Measurements from ENCODE around the gene STARD8. TPM values are rescaled to one million over a fixed set of nuclear protein-coding genes. Genes with fewer than 3 reads are reported as not detected.
"Not testable (repeated sequence)": the region's sequence is repeated elsewhere in the genome, so short reads cannot be mapped to it uniquely, and the experiment has no call there.

The STARD8 gene
- total RNA-seq, 2 experiments from 2014 or later, result not detected

DNA sequence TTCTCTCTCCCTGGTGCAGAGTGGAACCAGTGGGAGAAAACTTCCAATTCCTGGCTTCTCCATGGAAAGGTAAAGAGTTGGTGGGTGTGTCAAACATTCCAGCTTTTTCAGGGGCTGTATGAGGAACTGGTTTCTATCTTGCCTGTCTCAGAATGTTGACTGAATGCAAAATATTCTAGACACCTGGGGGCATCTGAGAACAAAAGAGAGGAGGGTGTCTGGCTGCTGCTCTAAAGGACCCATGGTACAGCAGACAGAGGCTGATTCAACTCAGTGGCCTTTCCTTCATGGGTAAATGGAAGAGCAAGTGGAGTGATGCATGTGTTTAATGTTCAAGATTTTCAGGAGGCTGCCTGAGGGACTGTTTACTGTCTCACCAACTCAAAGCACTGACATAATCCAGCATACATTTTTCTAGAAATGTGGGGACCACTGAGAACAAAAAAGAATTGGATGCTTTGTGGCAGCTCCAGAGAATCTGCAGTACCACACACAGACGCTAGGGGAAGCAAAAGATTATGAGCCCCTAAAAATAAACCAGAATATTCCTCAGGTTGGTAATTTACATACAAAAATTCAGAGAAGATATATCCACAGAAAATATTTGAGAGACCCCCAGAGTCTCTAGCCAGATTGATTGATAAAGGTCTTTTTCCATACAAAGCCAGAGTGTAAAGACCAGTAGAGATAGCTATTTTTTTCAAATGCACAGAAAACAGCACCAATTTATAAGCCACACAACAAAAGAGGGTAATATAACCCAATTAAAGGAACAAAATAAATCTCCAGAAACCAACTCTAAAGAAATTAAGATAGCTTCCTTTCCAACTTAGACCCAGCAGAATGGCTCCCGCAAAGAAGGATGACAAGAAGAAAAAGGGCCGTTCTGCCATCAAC is 48.0 kb upstream of the STARD8 start:
- Histone ChIP-seq H3K27ac (ENCODE audit: low read depth, low read length, poor library complexity, severe bottlenecking) (no peak overlapping the region), H3K4me1 (ENCODE audit: insufficient read depth, low read length, poor library complexity, severe bottlenecking) (no peaks in the 10 kb centered on the region), H3K4me3 (ENCODE audit: low read depth, low read length, poor library complexity, severe bottlenecking) (no peak overlapping the region), H3K9me2 (ENCODE audit: insufficient read depth, low read length) (no peaks in the 10 kb centered on the region), H3K9me3 (ENCODE audit: low read length) (no peaks in the 10 kb centered on the region), H3K36me3 (ENCODE audit: insufficient read depth, low read length) (no peaks in the 10 kb centered on the region), H3K4me2 (ENCODE audit: low read length) (no peak overlapping the region), H4K20me1 (ENCODE audit: insufficient read depth, low read length) (no peaks in the 10 kb centered on the region), H2AFZ (ENCODE audit: low read length) (no peak overlapping the region), H3K79me2 (ENCODE audit: insufficient read depth, low read depth, low read length) (no peaks in the 10 kb centered on the region)
- ChIA-PET POLR2A (no interaction called here), CTCF (ENCODE audit: unreplicated experiment) (no interaction called here)
- TF ChIP-seq, protein P1, sequence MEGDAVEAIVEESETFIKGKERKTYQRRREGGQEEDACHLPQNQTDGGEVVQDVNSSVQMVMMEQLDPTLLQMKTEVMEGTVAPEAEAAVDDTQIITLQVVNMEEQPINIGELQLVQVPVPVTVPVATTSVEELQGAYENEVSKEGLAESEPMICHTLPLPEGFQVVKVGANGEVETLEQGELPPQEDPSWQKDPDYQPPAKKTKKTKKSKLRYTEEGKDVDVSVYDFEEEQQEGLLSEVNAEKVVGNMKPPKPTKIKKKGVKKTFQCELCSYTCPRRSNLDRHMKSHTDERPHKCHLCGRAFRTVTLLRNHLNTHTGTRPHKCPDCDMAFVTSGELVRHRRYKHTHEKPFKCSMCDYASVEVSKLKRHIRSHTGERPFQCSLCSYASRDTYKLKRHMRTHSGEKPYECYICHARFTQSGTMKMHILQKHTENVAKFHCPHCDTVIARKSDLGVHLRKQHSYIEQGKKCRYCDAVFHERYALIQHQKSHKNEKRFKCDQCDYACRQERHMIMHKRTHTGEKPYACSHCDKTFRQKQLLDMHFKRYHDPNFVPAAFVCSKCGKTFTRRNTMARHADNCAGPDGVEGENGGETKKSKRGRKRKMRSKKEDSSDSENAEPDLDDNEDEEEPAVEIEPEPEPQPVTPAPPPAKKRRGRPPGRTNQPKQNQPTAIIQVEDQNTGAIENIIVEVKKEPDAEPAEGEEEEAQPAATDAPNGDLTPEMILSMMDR (conservative IDR thresholded peaks at IDR 0.05; ENCODE audit: low read length), result peak; percentile 70
- TF ChIP-seq EZH2phosphoT487 (IDR thresholded peaks at IDR 0.05; ENCODE audit: borderline replicate concordance, low read depth, low read length), result no peak
- DNase-seq (ENCODE audit: low spot score), result peak; percentile 2
- intact Hi-C loops (cut with micrococcal nuclease; ENCODE audit: unreplicated experiment), result no loop called here
- BruUV-seq (replicated peaks), result no TSS peak

DNA sequence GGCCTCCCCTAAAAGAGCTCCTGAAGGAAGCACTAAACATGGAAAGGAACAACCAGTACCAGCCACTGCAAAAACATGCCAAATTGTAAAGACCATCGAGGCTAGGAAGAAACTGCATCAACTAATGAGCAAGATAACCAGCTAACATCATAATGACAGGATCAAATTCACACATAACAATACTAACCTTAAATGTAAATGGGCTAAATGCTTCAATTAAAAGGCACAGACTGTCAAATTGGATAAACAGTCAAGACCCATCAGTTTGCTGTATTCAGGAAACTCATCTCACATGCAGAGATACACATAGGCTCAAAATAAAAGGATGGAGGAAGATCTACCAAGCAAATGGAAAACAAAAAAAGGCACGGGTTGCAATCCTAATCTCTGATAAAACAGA is 43.2 kb upstream of the STARD8 start:
- H3K79me2 ChIP-seq (ENCODE audit: insufficient read depth, low read depth, low read length); H3K9me2 ChIP-seq (ENCODE audit: insufficient read depth, low read length); intact Hi-C loops (cut with micrococcal nuclease; ENCODE audit: unreplicated experiment); BruUV-seq (replicated peaks); H4K20me1 ChIP-seq (ENCODE audit: insufficient read depth, low read length); H3K4me1 ChIP-seq (ENCODE audit: insufficient read depth, low read length, poor library complexity, severe bottlenecking); H3K27ac ChIP-seq (ENCODE audit: low read depth, low read length, poor library complexity, severe bottlenecking); H2AFZ ChIP-seq (ENCODE audit: low read length); H3K9me3 ChIP-seq (ENCODE audit: low read length); H3K4me2 ChIP-seq (ENCODE audit: low read length); H3K36me3 ChIP-seq (ENCODE audit: insufficient read depth, low read length); DNase-seq (ENCODE audit: low spot score); POLR2A ChIA-PET; CTCF ChIA-PET (ENCODE audit: unreplicated experiment); H3K4me3 ChIP-seq (ENCODE audit: low read depth, low read length, poor library complexity, severe bottlenecking): not testable (repeated sequence)

DNA sequence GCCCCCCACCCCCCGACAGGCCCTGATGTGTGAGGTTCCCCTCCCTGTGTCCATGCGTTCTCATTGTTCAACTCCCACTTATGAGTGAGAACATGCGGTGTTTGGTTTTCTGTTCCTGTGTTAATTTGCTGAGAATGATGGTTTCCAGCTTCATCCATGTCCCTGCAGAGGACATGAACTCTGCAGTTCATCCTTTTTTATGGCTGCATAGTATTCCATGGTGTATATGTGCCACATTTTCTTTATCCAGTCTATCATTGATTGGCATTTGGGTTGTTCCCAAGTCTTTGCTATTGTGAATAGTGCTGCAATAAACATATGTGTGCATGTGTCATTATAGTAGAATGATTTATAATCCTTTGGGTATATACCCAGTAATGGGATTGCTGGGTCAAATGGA is 32.7 kb upstream of the STARD8 start:
- BruUV-seq (replicated peaks); POLR2A ChIA-PET; H3K79me2 ChIP-seq (ENCODE audit: insufficient read depth, low read depth, low read length); H4K20me1 ChIP-seq (ENCODE audit: insufficient read depth, low read length); H3K9me2 ChIP-seq (ENCODE audit: insufficient read depth, low read length); H3K27ac ChIP-seq (ENCODE audit: low read depth, low read length, poor library complexity, severe bottlenecking); CTCF ChIA-PET (ENCODE audit: unreplicated experiment); intact Hi-C loops (cut with micrococcal nuclease; ENCODE audit: unreplicated experiment); H3K36me3 ChIP-seq (ENCODE audit: insufficient read depth, low read length); H3K4me1 ChIP-seq (ENCODE audit: insufficient read depth, low read length, poor library complexity, severe bottlenecking); DNase-seq (ENCODE audit: low spot score); H3K9me3 ChIP-seq (ENCODE audit: low read length); H2AFZ ChIP-seq (ENCODE audit: low read length); H3K4me3 ChIP-seq (ENCODE audit: low read depth, low read length, poor library complexity, severe bottlenecking); H3K4me2 ChIP-seq (ENCODE audit: low read length): not testable (repeated sequence)

Data from OCI-LY7 (cell line).